BE2C (cell line): ENCODE results near the gene GRK2.
A peak's percentile ranks its signal among the peaks of the same experiment; 100 is the strongest.

Experiments
- DNase-seq: peaks from one replicate; pipeline ENCODE4 v3.0.0-alpha.2; 2020
- H3K27me3 ChIP-seq: fragments of 250-450 bp; sonication (Bioruptor Pico); 2 replicates; pipeline ENCODE4 v1.5.1; 2020; ENCODE audit warnings: mild to moderate bottlenecking
- H3K36me3 ChIP-seq: fragments of 250-450 bp; sonication (Bioruptor Pico); 2 replicates; pipeline ENCODE4 v1.5.1; 2020; ENCODE audit warnings: mild to moderate bottlenecking
- H3K4me1 ChIP-seq: fragments of 250-450 bp; sonication (Bioruptor Pico); 2 replicates; pipeline ENCODE4 v1.5.1; 2020
- H3K4me3 ChIP-seq: 2 replicates; pipeline ENCODE4 v1.5.1; 2011; ENCODE audit warnings: low read depth, low read length
- H3K9me3 ChIP-seq: fragments of 250-450 bp; sonication (Bioruptor Pico); 2 replicates; pipeline ENCODE4 v1.5.1; 2020
- CTCF ChIP-seq: IDR thresholded peaks from 2 replicates; pipeline ENCODE4 v1.5.1; 2012; ENCODE audit warnings: mild to moderate bottlenecking, low read depth, low read length

Gene GRK2

GRCh38 chr11:67264877-67265632 is 1.2 kb upstream of the GRK2 start:
- Histone ChIP-seq H3K36me3 (peaks cover 4% of the 10 kb centered on the region), H3K27me3 (no peaks in the 10 kb centered on the region), H3K4me3 (no peak overlapping the region), H3K4me1 (peaks cover 20% of the 10 kb centered on the region), H3K9me3 (no peaks in the 10 kb centered on the region)
- DNase-seq, result no peak
- TF ChIP-seq CTCF, result no peak

- H3K9me3 ChIP-seq, result no peaks in the 10 kb centered on the region
- DNase-seq, result peak; percentile 80
- peak; percentile 60 for TF ChIP-seq CTCF
- no peaks in the 10 kb centered on the region for H3K27me3 ChIP-seq
- peak overlapping the region; percentile 19; the same call in 1 of the 2 replicates for H3K4me3 ChIP-seq
- H3K4me1 ChIP-seq, result peaks cover 27% of the 10 kb centered on the region
- peaks cover 7% of the 10 kb centered on the region for H3K36me3 ChIP-seq
These were observed 432 bp upstream of the GRK2 start for GRCh38 chr11:67265633-67266448.

- TF ChIP-seq CTCF, result no peak; the same call in 1 of the 2 replicates
- peaks cover 16% of the 10 kb centered on the region for H3K36me3 ChIP-seq
- peaks cover 36% of the 10 kb centered on the region for H3K4me1 ChIP-seq
- H3K9me3 ChIP-seq, result no peaks in the 10 kb centered on the region
- DNase-seq, result no peak
- no peaks in the 10 kb centered on the region for H3K27me3 ChIP-seq
- peak overlapping the region; percentile 89 for H3K4me3 ChIP-seq
These were observed 1.2 kb downstream of the GRK2 start for GRCh38 chr11:67267188-67268080.

GRCh38 chr11:67268081-67268961 is 2.0 kb downstream of the GRK2 start:
- H3K27me3 ChIP-seq, result no peaks in the 10 kb centered on the region
- H3K4me3 ChIP-seq, result peak overlapping the region; percentile 89; the same call in 1 of the 2 replicates
- H3K4me1 ChIP-seq, result peaks cover 29% of the 10 kb centered on the region
- DNase-seq, result no peak
- no peak for TF ChIP-seq CTCF
- H3K36me3 ChIP-seq, result peaks cover 18% of the 10 kb centered on the region
- H3K9me3 ChIP-seq, result no peaks in the 10 kb centered on the region

GRCh38 chr11:67268962-67269268 is 2.6 kb downstream of the GRK2 start:
- Histone ChIP-seq H3K4me1 (peaks cover 29% of the 10 kb centered on the region), H3K4me3 (no peak overlapping the region), H3K36me3 (peaks cover 18% of the 10 kb centered on the region), H3K9me3 (no peaks in the 10 kb centered on the region), H3K27me3 (no peaks in the 10 kb centered on the region)
- no peak for TF ChIP-seq CTCF
- no peak for DNase-seq
